ENCODE data around the gene ACBD4.

The ACBD4 gene

DNA sequence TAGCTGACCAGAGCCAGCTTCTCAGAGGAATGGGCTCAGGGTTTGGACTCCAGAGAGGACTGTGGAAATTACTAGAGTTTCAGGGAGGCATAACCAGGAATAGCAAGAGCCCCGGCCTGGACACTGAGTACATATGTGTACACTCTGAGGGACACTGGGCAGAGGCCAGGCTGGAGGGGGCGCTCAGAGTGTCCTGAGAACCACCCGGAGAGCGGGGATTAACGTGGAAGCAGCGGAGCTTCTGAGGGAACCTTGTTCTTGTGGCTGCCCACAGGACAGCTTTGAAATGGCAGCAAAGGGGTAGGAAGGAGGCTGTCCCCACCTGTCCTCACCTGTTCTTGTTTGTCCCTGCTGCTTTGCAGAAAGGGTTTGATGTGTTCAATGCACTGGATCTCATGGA is 31.0 kb upstream of the ACBD4 start:
- no peak overlapping the region for H3K27ac ChIP-seq (ENCODE audit: low read length)
- peaks cover 30% of the 10 kb centered on the region for H3K4me1 ChIP-seq (ENCODE audit: control insufficient read depth, insufficient read depth, low read length)
- H3K36me3 ChIP-seq (ENCODE audit: control insufficient read depth in 2 of 2, insufficient read depth in 2 of 2, low read length in 2 of 2), result peaks cover 60% of the 10 kb centered on the region in 2 donors
- H3K9me3 ChIP-seq (ENCODE audit: control insufficient read depth in 2 of 2, low read length in 2 of 2), result no peaks in the 10 kb centered on the region
- H3K9ac ChIP-seq (ENCODE audit: low read length in 2 of 2), result no peak overlapping the region
- no peak overlapping the region for H3K4me3 ChIP-seq (ENCODE audit: low read length in 2 of 2)
- no peaks in the 10 kb centered on the region for H3K27me3 ChIP-seq (ENCODE audit: control insufficient read depth in 1 of 2, insufficient read depth in 2 of 2, low read length in 2 of 2)

DNA sequence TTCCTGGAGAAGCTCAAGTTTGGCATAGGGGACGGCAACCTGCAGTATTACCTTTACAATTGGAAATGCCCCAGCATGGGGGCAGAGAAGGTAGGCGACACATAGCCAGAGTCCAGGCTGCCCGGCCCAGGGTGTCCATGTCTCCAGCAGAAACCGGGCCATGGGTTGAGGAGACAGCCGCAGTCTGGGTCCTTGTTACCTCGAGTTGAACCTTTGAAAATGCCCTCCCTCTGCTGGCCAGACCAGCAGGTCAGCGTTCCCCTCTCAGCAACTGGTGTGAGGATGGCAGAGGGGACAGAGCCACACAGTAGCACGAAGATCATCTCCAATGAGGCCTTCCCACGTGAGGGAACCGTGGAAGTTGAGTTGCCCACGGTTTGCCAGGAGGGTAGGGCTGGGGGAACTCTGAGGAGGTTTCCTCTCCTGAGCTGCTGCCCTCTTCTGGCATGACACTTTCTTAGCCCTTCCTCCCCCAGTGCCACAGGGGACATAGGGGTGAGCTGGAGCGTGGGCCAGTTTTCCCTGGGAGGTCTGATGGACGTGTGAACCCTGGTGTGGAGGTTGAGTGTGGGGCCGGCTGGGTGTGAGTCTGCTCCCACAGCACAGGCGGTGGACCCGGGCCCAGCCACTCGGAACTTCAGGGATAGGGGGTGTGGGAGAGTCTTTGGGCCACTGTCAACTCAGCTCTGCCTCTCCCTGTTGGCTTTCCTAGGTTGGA is 30.4 kb upstream of the ACBD4 start:
- peaks cover 30% of the 10 kb centered on the region for H3K4me1 ChIP-seq (ENCODE audit: control insufficient read depth, insufficient read depth, low read length)
- H3K9me3 ChIP-seq (ENCODE audit: control insufficient read depth in 2 of 2, low read length in 2 of 2), result no peaks in the 10 kb centered on the region
- H3K9ac ChIP-seq (ENCODE audit: low read length in 2 of 2), result no peak overlapping the region
- no peak overlapping the region for H3K4me3 ChIP-seq (ENCODE audit: low read length in 2 of 2)
- peaks cover 57 to 60% of the 10 kb centered on the region in 2 donors for H3K36me3 ChIP-seq (ENCODE audit: control insufficient read depth in 2 of 2, insufficient read depth in 2 of 2, low read length in 2 of 2)
- H3K27me3 ChIP-seq (ENCODE audit: control insufficient read depth in 1 of 2, insufficient read depth in 2 of 2, low read length in 2 of 2), result no peaks in the 10 kb centered on the region
- H3K27ac ChIP-seq (ENCODE audit: low read length), result no peak overlapping the region

DNA sequence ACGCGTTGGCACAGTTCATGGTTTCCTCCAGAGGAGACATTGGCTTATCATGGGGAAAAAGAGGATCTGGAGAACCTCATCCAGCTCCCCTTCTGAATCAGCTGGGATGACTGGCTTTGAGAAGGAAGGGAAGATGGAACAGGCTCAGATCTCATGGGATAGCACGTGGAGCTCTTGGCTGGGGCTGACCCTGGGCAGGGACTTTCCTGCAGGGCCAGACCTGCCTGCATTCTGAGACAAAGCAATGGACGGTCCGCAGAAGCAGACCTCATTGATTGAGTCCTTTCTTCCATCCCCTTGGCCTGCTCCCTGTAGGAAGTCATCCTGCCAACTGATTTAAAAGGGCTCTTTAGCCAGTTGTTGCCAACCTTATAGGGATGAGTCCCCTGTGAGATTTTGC is 29.4 kb upstream of the ACBD4 start:
- Histone ChIP-seq H3K9me3 (ENCODE audit: control insufficient read depth in 2 of 2, low read length in 2 of 2) (no peaks in the 10 kb centered on the region), H3K27me3 (ENCODE audit: control insufficient read depth in 1 of 2, insufficient read depth in 2 of 2, low read length in 2 of 2) (no peaks in the 10 kb centered on the region), H3K4me3 (ENCODE audit: low read length in 2 of 2) (no peak overlapping the region), H3K4me1 (ENCODE audit: control insufficient read depth, insufficient read depth, low read length) (peaks cover 39% of the 10 kb centered on the region), H3K9ac (ENCODE audit: low read length in 2 of 2) (no peak overlapping the region), H3K27ac (ENCODE audit: low read length) (peak overlapping the region; percentile 11), H3K36me3 (ENCODE audit: control insufficient read depth in 2 of 2, insufficient read depth in 2 of 2, low read length in 2 of 2) (peaks cover 57 to 60% of the 10 kb centered on the region in 2 donors)

DNA sequence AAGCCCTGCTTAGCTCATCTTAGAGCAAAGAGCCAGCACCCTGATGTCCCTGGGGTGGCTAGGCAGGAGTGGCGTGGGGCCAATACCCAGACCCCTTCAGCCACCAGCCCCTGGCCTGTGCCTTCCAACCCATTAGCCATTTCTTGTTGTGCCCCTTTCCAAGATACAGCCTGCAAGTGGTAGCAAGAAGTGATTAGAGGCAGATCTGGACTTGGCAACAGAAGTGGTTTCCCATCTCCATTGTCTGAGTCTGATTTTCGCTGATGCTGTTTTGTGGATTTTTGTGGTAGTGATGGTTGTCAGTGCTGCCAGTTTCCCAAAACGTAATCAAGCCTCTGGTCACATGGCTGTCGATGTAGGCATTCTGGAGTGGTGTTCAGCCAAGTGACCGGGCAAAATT is 28.9 kb upstream of the ACBD4 start:
- peaks cover 56 to 59% of the 10 kb centered on the region in 2 donors for H3K36me3 ChIP-seq (ENCODE audit: control insufficient read depth in 2 of 2, insufficient read depth in 2 of 2, low read length in 2 of 2)

DNA sequence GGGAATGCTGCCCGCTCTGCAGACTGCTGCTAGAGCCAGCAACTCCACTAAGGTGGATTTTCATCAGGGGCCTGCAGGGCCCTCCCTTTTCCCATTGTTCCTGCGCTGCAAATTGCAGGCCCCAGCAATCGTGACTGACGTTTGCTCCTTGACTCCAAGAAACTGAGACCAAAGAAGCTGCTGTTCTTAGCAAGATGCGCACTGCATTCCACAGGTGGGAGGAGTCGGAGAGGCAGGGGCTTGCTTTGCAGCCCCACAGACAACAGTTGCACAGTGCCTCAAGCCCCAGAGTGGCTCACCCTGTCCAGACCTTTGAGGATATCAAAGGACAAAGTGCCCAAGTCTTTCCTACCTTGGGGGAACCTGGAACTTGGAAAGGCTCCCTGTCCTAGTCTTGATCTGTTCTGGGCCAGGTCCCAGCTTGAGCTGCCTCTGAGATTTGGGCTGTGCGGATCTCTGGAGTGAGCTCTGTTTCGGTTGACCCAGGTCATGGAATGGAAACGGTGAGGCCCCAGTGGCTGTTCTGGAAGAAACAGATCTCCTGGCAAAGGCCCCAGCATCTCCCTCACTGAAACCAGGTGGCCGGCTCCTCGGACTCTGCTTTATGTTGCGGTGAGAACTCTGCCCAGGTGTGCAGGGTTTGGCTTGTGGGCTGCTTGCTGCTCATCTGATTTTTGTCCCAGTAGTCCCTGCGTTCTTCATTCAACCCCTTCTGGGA is 28.0 kb upstream of the ACBD4 start:
- H3K36me3 ChIP-seq (ENCODE audit: control insufficient read depth in 2 of 2, insufficient read depth in 2 of 2, low read length in 2 of 2), result peaks cover 48 to 50% of the 10 kb centered on the region in 2 donors
- peak overlapping the region; percentile 31 for H3K27ac ChIP-seq (ENCODE audit: low read length)
- no peaks in the 10 kb centered on the region for H3K9me3 ChIP-seq (ENCODE audit: control insufficient read depth in 2 of 2, low read length in 2 of 2)
- H3K4me3 ChIP-seq (ENCODE audit: low read length in 2 of 2), result no peak overlapping the region
- peaks cover 49% of the 10 kb centered on the region for H3K4me1 ChIP-seq (ENCODE audit: control insufficient read depth, insufficient read depth, low read length)
- H3K27me3 ChIP-seq (ENCODE audit: control insufficient read depth in 1 of 2, insufficient read depth in 2 of 2, low read length in 2 of 2), result no peaks in the 10 kb centered on the region
- no peak overlapping the region for H3K9ac ChIP-seq (ENCODE audit: low read length in 2 of 2)

More for the DNA sequence above, 28.9 kb upstream of the ACBD4 start:
- peak overlapping the region; percentile 31 for H3K27ac ChIP-seq (ENCODE audit: low read length)
- H3K9ac ChIP-seq (ENCODE audit: low read length in 2 of 2), result no peak overlapping the region
- H3K4me3 ChIP-seq (ENCODE audit: low read length in 2 of 2), result no peak overlapping the region
- H3K9me3 ChIP-seq (ENCODE audit: control insufficient read depth in 2 of 2, low read length in 2 of 2), result no peaks in the 10 kb centered on the region
- H3K4me1 ChIP-seq (ENCODE audit: control insufficient read depth, insufficient read depth, low read length), result peaks cover 44% of the 10 kb centered on the region
- no peaks in the 10 kb centered on the region for H3K27me3 ChIP-seq (ENCODE audit: control insufficient read depth in 1 of 2, insufficient read depth in 2 of 2, low read length in 2 of 2)

DNA sequence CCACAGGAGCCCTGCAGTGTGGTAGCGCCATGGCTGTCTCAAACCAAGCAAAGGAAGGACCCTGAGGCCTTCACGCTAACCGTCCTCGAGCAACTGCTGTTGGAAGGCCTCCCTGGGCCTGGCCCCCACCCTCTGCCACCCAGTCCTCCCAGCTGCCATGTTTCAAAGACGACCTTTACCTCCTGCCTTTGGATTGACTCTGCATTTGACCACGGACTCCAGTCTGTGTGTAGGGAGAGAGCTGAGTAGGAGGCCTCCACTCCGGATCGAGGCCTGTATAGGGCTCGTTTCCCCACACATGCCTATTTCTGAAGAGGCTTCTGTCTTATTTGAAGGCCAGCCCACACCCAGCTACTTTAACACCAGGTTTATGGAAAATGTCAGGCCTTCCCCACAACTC is 27.4 kb upstream of the ACBD4 start:
- Histone ChIP-seq H3K4me3 (ENCODE audit: low read length in 2 of 2) (no peak overlapping the region), H3K9ac (ENCODE audit: low read length in 2 of 2) (peak overlapping the region in 1 of 2 donors; percentile 33), H3K27me3 (ENCODE audit: control insufficient read depth in 1 of 2, insufficient read depth in 2 of 2, low read length in 2 of 2) (no peaks in the 10 kb centered on the region), H3K9me3 (ENCODE audit: control insufficient read depth in 2 of 2, low read length in 2 of 2) (no peaks in the 10 kb centered on the region), H3K27ac (ENCODE audit: low read length) (peak overlapping the region; percentile 31), H3K36me3 (ENCODE audit: control insufficient read depth in 2 of 2, insufficient read depth in 2 of 2, low read length in 2 of 2) (peaks cover 42 to 49% of the 10 kb centered on the region in 2 donors), H3K4me1 (ENCODE audit: control insufficient read depth, insufficient read depth, low read length) (peaks cover 49% of the 10 kb centered on the region)

DNA sequence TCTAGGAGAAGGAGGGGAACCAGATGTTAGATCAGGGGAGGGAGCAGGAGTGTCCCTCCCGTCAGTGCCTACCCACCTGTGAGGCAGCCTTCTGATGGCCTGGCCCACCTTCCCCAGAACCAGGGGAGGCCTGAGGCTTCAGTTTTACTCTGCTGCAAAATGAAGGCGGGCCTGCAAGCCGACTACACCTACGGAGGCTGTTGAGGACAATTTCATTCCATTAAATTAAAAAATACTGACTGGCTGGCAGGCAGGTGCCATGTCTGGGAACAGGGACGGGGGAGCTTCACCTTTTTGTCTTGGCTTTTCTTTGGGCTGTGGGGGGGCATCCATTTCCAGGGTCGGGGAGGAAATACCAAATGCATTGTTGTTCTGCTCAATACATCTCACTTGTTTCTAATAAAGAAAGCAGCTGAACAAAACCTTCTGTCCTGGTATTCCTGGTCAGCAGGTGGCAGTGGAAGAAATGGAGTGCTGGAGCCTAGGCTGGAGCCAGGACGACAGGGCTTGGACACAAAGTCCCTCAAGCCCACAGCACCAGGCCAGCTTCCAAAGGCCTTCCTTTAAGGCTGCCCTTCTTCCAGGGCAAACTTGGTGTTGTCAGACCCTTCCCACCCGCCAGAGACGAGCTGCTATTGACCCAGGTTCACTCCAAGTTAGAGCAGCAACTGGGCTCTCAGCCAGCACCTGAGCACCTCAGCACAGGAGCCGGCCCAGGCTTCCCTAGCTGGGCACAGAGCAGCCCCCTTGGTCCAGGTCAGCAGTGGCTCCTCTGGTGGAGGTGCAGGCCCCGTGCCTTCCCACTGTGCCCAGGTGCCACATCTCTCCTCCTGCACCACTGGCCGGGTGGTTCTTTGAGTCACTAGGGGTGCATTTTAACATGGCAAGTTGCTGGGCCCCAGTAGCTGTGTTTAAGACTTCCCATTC is 26.6 kb upstream of the ACBD4 start:
- Histone ChIP-seq H3K27ac (ENCODE audit: low read length) (peak overlapping the region; percentile 37), H3K9ac (ENCODE audit: low read length in 2 of 2) (no peak overlapping the region), H3K27me3 (ENCODE audit: control insufficient read depth in 1 of 2, insufficient read depth in 2 of 2, low read length in 2 of 2) (no peaks in the 10 kb centered on the region), H3K4me1 (ENCODE audit: control insufficient read depth, insufficient read depth, low read length) (peaks cover 49% of the 10 kb centered on the region), H3K36me3 (ENCODE audit: control insufficient read depth in 2 of 2, insufficient read depth in 2 of 2, low read length in 2 of 2) (peaks cover 34 to 44% of the 10 kb centered on the region in 2 donors), H3K4me3 (ENCODE audit: low read length in 2 of 2) (no peak overlapping the region), H3K9me3 (ENCODE audit: control insufficient read depth in 2 of 2, low read length in 2 of 2) (no peaks in the 10 kb centered on the region)

DNA sequence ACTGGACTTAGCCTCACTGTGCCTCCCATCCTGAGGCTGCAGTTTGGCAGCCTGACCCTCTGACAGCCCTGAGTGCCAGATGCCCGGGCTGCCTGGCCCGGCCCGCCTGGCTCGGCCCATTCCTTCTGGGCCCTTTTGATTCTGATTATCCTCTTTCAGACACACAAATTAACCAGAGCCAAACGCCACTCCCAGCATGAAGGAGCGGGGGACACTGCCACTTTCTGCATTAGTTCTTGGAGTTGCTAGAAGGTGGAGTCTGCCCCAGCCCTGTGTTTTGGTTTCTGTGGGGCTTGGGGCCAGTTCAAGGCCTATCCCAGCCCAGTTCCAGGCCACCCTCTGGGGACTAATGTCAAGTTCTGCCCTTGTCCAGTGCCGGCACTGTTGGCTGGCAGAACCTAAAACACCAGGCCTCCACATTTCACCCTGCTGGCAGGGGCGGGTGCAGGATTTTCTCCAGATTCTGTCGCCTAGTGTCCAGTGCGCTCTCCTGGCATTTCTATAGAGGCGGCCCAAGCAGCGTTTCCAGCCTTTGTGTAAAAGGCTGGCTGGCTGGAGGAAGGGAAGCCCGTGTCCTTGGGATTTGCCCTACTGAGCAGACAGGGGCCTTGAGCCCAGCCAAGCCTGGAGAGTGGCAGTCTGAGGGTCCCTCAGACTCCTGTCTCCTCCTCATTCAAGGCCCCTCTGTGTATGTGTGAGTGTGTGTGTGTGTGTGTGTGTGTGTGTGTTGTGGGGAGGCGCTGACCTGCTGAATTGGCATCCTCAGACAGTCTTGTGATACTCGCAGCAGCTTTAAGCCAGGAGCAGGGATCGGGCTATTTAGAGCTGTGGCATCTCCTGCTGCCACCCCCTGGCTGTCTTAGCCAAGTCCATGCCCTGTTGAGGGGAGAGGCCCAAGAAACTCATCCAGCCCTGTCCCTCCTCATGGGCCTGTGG is 24.5 kb upstream of the ACBD4 start:
- Histone ChIP-seq H3K4me3 (ENCODE audit: low read length in 2 of 2) (peak overlapping the region in 1 of 2 donors; percentile 15), H3K27ac (ENCODE audit: low read length) (peak overlapping the region; percentile 88), H3K4me1 (ENCODE audit: control insufficient read depth, insufficient read depth, low read length) (peaks cover 48% of the 10 kb centered on the region), H3K36me3 (ENCODE audit: control insufficient read depth in 2 of 2, insufficient read depth in 2 of 2, low read length in 2 of 2) (peaks cover 16 to 27% of the 10 kb centered on the region in 2 donors), H3K9me3 (ENCODE audit: control insufficient read depth in 2 of 2, low read length in 2 of 2) (no peaks in the 10 kb centered on the region), H3K27me3 (ENCODE audit: control insufficient read depth in 1 of 2, insufficient read depth in 2 of 2, low read length in 2 of 2) (no peaks in the 10 kb centered on the region), H3K9ac (ENCODE audit: low read length in 2 of 2) (peak overlapping the region; percentile 9 to 36)

DNA sequence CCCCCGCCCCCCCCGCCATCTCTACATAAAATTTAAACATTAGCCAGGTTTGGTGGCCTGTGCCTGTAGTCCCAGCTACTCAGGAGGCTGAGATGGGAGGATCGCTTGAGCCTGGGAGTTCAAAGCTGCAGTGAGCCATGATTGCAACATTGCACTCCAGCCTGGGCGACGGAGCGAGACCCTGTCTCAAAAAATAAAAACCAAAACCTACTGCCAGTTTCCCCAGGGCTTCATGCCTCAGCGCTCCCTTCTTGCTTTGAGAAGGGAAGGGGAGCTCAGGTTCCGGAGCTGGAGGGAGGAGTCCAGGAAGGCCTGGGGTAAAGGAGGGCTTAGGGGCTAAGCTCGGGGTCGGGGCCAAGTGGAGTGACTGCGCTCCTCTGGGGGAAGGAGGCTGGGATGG is 23.6 kb upstream of the ACBD4 start:
- peaks cover 10 to 18% of the 10 kb centered on the region in 2 donors for H3K36me3 ChIP-seq (ENCODE audit: control insufficient read depth in 2 of 2, insufficient read depth in 2 of 2, low read length in 2 of 2)
- H3K27me3 ChIP-seq (ENCODE audit: control insufficient read depth in 1 of 2, insufficient read depth in 2 of 2, low read length in 2 of 2), result no peaks in the 10 kb centered on the region
- H3K9ac ChIP-seq (ENCODE audit: low read length in 2 of 2), result peak overlapping the region; percentile 5 to 13
- peak overlapping the region; percentile 88 for H3K27ac ChIP-seq (ENCODE audit: low read length)
- no peak overlapping the region for H3K4me3 ChIP-seq (ENCODE audit: low read length in 2 of 2)
- H3K4me1 ChIP-seq (ENCODE audit: control insufficient read depth, insufficient read depth, low read length), result peaks cover 39% of the 10 kb centered on the region
- no peaks in the 10 kb centered on the region for H3K9me3 ChIP-seq (ENCODE audit: control insufficient read depth in 2 of 2, low read length in 2 of 2)
